Stimulated activated CD4-positive, alpha-beta T cell treated with anti-CD3 and anti-CD28 coated beads, TNF-alpha, amount 100 ng/mL, for 24 hours (primary cell): ENCODE measurements around the gene ADAMTS12.
"Not testable (repeated sequence)": the region's sequence is repeated elsewhere in the genome, so short reads cannot be mapped to it uniquely, and the experiment has no call there.

Experiments used
- DNase-seq, 3 experiments: peaks; one replicate each; pipeline ENCODE4 v3.0.0-alpha.2; 2020; ENCODE audit warnings: low read depth in 3 of 3

The ADAMTS12 gene

GRCh38 chr5:33530183-33531036 lies 361.4 kb downstream of the ADAMTS12 start:
- no peak for DNase-seq

GRCh38 chr5:33527696-33528095 lies 364.1 kb downstream of the ADAMTS12 start:
- DNase-seq, result no peak

DNA sequence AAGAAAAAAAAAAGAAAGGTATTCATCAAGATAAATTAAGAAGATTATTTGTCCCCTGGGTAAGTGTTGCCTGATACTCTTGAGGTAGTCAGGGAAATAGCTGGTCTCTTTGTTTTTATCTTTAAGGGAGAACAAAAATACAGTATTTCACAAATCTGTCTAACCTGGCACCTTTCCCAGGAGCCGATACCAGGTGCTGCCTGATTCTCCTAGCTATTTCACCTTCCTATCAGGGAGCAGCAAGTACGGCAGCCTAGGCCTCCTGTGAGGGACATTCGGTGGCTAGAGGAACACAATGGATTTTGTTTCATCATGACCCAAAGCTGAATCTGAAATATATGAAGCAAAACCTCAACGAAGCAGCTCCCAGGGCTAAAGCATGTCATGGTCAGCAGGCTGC lies 365.0 kb downstream of the ADAMTS12 start:
- no peak for DNase-seq

- DNase-seq, result no peak
Measured at GRCh38 chr5:33524476-33524875, 367.3 kb downstream of the ADAMTS12 start.

GRCh38 chr5:33523208-33523771 lies 368.5 kb downstream of the ADAMTS12 start:
- DNase-seq, result no peak

GRCh38 chr5:33516421-33516820 lies 375.4 kb downstream of the ADAMTS12 start:
- DNase-seq, result no peak

GRCh38 chr5:33515366-33515765 lies 376.4 kb downstream of the ADAMTS12 start:
- not testable (repeated sequence) for DNase-seq

GRCh38 chr5:33513462-33514185 lies 378.2 kb downstream of the ADAMTS12 start:
- DNase-seq, result no peak

DNA sequence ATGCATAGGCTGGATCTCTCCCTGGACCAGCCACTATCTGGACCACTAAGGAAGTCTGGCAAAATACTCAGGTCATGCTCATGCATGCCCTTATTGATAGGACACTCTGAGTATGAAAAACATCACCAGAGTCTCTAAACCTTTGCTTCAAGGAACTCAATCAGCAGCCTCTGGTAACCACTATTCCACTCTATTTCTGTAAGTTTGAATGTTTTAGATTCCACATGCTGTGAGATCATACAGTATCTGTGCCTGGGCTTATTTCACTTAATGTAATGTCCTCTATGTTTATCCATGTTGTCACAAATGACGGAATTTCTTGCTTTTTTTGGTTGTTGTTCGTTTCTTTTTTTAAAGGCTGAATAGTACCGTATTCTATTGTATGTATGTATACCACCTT lies 382.8 kb downstream of the ADAMTS12 start:
- no peak for DNase-seq

- DNase-seq, result no peak
Measured at GRCh38 chr5:33507426-33507825, 384.4 kb downstream of the ADAMTS12 start.

GRCh38 chr5:33504570-33504969 lies 387.2 kb downstream of the ADAMTS12 start:
- DNase-seq, result no peak

GRCh38 chr5:33501899-33502298 lies 389.9 kb downstream of the ADAMTS12 start:
- no peak for DNase-seq

GRCh38 chr5:33501260-33501659 lies 390.5 kb downstream of the ADAMTS12 start:
- no peak for DNase-seq

GRCh38 chr5:33494466-33494865 lies 397.3 kb downstream of the ADAMTS12 start:
- DNase-seq, result no peak

GRCh38 chr5:33491941-33492340 lies 399.8 kb downstream of the ADAMTS12 start:
- no peak for DNase-seq

DNA sequence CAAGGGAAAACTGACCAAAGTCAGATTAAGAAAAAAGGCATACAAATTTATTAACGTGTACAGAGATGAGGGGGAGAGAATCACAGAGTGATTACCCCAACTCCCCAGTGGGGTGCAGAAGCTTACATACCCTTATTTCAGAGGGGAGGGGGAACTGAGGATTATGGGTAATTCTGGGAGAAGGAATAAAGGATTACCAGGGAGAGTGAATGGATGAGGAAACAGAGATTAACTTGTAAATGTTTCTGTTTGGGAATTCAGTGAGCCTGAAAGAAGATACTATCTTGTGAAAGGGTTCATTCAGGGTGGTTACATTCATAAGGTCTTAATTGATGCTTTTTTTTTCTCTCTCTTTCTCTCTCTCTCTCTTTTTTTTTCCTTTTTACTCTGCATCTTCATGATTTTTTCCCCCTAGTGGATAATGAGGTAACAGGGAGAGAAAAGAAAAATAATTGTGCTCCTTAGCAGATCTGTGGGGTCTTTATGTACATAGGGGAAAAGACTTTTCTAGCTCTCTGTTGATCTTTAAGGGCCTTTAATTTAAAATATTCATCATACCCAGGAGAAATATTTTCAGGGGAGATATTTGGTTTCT lies 401.6 kb downstream of the ADAMTS12 start:
- DNase-seq, result no peak

GRCh38 chr5:33489481-33490067 lies 402.2 kb downstream of the ADAMTS12 start:
- no peak for DNase-seq

- DNase-seq, result no peak
Measured at GRCh38 chr5:33488558-33489355, 403.0 kb downstream of the ADAMTS12 start.

- no peak for DNase-seq
Measured at GRCh38 chr5:33487236-33487635, 404.6 kb downstream of the ADAMTS12 start.

DNA sequence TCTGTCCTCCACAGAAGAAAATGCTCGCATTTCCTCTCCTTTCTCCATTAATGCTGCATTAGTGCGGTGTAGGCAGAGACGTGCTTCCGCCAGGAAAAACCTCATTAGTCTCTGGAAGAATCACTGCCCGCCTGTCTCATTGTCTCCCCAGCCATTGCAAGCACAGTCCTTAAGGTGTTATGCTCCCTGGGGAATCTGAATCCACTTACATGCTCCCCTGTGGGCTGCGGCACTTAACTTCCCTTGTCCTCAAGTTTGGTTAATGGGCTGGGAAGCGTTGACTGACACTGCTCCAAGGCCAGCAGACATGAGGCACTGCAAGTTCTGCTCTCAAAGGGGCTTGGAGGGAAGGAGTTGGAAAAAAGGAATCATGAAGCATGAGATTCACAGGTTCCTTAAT lies 409.5 kb downstream of the ADAMTS12 start:
- DNase-seq, result no peak

GRCh38 chr5:33480876-33481275 lies 410.9 kb downstream of the ADAMTS12 start:
- no peak for DNase-seq
